NT2/D1 (cell line): ENCODE measurements around the gene OSGIN1.

Source experiments
- SUZ12 ChIP-seq: IDR thresholded peaks from 2 replicates; pipeline ENCODE4 v1.6.1; 2011; ENCODE audit not compliant: insufficient read length, insufficient read depth; ENCODE audit errors: extremely low read depth
- YY1 ChIP-seq: IDR thresholded peaks from 2 replicates; pipeline ENCODE4 v1.6.1; 2011; ENCODE audit not compliant: insufficient read length, insufficient read depth
- ZNF274 ChIP-seq: IDR thresholded peaks from 2 replicates; pipeline ENCODE4 v1.6.1; 2011; ENCODE audit warnings: mild to moderate bottlenecking, low read depth, low read length

- TF ChIP-seq SUZ12 (no peak), YY1 (no peak), ZNF274 (no peak)
Observed at GRCh38 chr16:83913245-83913633, 39.8 kb upstream of the OSGIN1 start.
